Frontal cortex (tissue), 4 donors: ENCODE results near the gene TRNT1. TPM values are rescaled to one million over a fixed set of nuclear protein-coding genes. Genes with fewer than 3 reads are reported as not detected.

ENCODE experiments used
- DNase-seq, 2 donors: peaks; one replicate each; pipeline ENCODE4 v3.0.0; 2012; ENCODE audit warnings: low spot score in 2 of 2
- FAIRE-seq: peaks from 2 replicates; lab custom pipeline; 2012; peaks lifted over from hg19 to GRCh38; lab: Jason Lieb, UNC
- total RNA-seq: library from RNA; depleted of rRNA; stranded (reverse); fragments of >200 nt; gene quantifications from one replicate; pipeline ENCODE4 v1.2.3, GENCODE V29; 2014
- donor health status: control.
- donor health status: control.
- donor health status: control.

Gene TRNT1
- total RNA-seq, result 70.5 TPM

DNA sequence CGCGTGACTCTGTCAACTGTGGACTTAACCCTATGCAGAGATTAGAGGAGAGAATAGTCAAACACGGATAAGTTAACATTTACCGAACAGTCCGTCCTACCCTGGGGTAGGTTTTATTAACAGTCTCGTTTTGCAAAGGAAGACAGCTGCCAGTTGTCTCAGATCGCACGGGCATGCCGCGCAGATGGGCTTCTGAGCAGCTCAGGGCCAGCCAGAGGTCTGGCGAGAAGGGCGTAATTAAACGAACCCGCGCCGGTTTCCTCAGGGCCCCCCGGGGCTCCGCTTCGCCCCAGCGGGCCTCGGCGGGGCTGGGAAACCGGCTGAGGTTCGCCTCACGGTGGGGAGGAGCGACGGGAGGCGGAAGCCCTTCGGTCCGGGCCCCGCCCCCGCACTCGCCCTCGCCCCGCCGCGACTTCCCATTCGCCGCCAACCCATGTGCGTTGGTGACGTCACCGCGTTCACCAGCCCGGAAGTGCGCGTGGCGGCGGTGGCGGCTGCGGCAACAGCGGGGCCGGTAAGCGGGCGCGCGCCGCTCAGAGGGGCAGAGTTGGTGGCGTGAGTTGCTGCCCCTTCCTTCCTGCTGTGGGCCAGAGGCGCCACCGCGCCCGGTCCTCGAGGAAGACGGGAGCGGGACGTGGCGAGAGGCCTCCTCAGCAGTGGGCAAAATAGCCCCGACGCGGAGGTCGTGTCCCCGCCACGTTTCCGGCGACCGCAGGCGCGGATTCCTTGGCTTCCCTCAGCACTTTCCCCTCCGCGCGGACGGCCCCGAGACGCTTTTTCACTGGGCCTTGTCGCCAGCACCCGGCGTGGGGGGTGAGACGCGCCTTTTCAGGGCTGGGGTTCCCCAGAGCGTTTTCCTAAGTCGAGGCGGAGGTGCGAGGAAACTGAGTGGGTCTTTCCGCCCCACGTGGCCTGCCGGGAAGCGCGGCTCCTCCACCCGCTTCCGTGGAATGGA lies at the start of gene TRNT1:
Gene TRNT1, plus strand, starts transcription at position 464 of the 955 bp plus-strand sequence. CDS start 2,101 bp downstream, outside the sequence.
- DNase-seq, result peak; percentile 93 to 95
- no peak for FAIRE-seq

DNA sequence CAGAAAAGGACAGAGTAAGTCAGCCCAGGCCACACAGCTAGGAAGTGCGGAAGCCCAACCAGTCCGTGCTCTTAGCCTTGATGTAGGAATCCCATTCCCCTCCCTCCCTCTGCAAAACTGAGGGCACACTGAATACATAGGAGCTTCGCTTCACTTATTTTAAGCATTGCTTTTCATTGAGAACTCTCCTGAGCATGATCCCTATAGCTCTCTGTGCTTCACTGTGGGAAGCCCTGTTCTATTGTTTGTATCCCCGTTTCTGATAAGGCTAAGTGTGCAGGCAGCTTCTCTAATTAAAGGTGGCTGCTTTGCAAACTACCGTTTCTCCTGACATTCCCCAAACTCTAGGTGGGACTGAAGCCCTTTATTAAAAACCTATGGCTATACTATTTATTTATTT lies 46.4 kb upstream of the TRNT1 start:
- no peak for FAIRE-seq
- DNase-seq, result no peak

DNA sequence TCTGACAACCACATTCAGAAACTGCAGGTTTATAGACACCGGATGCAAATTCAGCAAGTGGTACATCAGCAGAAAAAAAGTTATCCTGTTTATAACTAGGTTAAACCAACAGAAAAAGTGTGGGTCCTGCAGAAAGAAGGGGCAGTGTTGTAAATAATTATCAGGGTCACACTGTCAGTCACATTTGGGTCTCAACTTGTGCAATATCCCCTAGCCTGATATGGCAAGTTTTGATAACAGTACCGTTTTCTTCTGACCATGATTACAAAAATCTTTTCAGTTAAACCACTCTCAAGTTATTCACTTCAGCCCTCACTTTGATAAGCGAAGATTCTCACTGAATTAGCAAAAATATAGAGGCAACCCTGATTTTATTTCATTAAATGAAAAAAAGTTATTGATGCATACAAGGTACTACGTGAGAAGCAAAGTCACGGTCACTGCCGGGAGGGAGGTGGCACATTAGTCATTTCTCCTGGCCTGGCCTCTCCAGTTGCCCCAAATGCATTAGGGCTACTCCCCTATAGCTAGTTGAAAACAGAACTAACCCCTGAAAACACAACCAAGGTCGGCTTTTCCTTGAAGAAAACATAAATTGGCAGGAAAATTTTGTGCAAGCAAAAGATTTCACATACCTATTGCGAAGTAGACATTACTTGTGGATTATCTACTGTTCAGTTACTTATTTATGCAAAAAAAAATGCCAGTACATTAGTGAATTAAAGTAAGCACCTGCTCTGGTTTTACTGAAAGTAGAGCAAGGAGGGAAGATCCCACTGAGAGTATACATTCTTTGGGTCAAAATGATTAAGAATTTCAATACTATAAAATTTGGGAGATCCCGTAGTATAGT lies 45.1 kb upstream of the TRNT1 start:
- no peak for FAIRE-seq
- no peak for DNase-seq

- no peak for DNase-seq
- FAIRE-seq, result no peak
Observed at GRCh38 chr3:3082234-3082924, 44.4 kb upstream of the TRNT1 start.

DNA sequence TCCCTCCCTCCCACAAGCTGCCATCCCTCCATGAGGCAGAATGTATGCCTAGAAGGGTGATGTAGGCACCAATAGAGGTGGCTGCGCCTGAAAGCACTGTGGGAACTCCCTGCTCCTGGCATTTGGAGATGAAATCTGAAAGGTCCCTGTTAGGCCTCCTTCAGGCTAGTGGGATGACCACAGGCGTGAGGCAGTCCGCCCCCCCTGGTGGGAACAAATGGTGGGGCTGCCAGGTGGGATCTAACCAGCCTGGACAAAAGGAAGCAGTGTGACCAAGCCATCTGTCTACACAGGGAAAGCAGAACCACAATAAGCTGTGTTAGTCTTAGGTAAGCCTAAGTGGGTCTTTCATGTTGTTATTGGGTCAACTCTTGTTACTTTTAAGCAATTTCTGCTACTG lies 41.9 kb upstream of the TRNT1 start:
- FAIRE-seq (no peak), DNase-seq (no peak)

- DNase-seq (no peak), FAIRE-seq (no peak)
Observed at GRCh38 chr3:3085782-3086181, 41.0 kb upstream of the TRNT1 start.

DNA sequence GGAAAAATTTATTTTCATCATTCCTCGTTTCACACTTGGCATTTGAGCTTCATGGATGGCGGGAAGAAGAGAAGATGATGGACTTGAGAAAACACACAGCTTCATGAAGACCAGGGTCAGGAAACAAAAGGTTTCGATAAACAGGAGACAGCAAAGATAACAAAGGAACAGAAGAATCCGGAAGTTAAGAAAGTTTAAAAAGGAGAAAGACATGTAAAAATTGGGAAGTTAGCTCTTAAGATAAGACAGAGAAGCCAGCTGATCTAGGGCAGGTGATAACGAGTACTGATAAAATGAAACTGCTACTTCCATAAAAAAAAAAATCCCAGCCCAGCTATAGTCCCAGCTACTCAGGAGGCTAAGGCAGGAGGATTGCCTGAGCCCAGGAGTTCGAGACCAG lies 40.5 kb upstream of the TRNT1 start:
- no peak for FAIRE-seq
- DNase-seq, result no peak

DNA sequence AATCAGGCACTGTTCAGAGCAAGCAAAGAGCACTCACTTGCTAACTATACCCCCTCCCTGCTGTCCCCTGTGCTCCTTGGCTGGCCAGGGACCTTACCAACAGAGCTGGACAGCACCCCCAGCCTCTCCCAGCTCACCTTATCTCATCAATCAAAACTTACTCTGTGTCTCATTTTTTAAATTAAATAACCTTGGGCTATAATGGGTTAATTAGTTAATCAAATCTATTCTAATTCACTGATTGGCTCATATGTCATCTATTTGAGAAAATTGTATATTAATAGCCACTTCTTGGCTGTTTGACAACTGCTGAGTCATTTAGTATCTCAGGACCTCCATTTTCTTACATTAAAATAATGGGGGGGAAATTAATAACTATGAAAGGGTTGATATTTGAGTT lies 39.5 kb upstream of the TRNT1 start:
- no peak for DNase-seq
- FAIRE-seq, result no peak

- no peak for FAIRE-seq
- no peak for DNase-seq
Observed at GRCh38 chr3:3087716-3088465, 38.8 kb upstream of the TRNT1 start.

DNA sequence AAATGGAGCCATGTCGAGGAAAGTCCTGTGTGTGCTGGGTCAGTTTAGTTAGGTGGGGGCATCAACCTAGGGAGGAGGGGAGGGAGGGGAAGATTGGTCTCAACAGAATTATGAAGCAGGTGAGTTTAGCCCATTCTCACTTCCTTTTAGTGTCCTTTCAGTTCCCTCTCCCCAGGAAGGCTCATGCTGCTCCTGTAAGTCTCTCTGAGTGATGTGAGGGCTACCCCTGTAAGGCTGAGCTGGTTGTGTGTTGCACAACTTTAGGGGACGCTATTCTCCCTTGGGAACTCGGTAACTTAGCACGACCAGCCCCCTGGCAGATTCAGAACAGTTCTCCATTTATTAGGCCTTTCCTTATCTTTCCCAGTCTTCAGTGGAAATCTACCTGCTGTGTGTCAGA lies 37.7 kb upstream of the TRNT1 start:
- DNase-seq (no peak), FAIRE-seq (no peak)

DNA sequence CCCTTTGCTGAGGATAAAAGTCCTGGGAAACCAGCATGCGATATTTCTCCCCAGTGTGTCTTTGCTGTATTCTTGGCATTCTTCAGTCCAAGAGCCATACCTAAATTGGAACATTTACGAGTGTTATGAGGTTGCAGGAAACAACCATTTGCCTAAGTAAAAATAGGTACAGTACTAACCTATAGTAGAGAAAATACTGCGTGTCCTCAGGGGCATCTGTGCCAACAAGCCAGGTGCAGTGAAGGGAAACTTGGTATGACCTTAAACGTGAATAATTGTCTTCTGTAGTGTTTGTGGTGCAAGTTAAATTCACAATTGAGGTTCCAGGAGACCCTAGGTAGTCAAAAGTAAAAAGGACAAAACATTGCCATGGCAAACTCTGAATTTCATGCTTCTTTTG lies 28.8 kb upstream of the TRNT1 start:
- no peak for FAIRE-seq
- no peak for DNase-seq

DNA sequence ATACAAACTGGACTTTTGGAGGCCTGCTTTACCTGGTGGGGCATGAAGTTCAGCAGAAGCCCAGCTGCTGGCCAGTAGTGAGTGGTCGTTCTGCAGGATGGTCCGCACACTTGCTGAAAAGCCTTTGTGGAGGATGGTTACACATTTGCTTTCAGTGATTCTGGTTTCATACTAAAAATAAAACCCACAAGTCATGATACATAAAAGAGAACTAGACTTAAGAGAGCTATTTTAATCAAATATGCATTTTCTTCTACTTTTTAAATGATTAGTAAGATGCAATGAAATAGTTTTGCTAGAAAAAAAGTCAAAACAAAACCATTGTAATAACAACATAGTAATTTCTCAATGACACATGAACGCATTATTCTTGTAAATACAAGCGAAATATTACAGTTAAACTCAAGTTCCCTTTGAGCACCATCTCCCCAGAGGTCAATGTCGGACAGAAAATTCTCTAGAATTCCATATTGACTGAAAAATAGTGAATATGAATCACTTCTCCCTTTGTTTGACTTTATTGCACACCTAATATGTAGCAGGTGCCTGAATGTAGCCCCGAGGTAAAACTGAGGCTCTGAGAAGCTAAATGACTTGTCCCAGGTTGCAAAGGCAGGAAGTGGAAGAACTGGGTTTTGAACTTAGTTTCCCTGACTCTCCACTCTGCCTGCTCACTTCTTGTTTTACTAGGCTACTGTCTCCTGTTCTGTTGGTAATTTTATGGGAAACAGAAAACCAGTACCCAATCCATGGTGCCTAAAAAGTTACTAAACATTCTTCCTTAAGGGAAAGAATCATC lies 24.9 kb upstream of the TRNT1 start:
- FAIRE-seq (no peak), DNase-seq (no peak)

DNA sequence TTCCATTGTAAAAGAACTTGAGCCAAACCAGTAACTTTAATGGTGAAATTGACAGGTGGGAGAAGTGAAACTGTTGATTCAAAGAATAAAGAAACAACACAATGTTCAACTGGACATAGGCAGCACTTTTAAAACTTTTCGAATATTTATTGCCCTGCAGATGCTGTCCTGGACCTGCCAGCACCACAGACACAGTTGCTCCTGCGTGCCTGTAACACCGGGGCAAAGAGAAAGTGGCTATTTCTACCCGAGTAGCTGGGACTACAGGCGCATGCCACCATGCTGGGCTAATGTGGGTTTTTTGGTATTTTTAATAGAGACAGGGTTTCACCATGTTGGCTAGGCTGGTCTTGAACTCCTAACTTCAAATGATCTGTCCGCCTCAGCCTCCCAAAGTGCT lies 24.0 kb upstream of the TRNT1 start:
- FAIRE-seq (no peak), DNase-seq (no peak)

- FAIRE-seq (no peak), DNase-seq (no peak)
Observed at GRCh38 chr3:3105246-3105645, 21.5 kb upstream of the TRNT1 start.

DNA sequence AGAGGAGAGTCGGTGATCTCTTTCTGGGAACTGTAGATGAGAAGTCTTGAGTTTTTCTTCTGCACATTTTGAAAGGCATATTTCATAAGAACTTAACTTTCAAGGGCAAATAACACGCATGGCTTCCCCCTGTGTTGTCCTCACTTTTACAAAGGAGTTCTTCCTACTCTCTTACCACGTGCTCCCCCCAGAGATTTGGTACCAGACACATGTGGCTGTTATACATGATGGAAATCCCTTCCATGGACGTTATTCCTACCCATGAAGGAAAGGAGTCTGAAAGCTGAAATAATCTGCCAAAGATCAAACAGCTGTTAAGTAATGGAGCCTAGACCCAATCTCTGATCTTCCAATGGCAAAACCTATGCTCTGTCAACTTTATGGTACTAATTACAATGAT lies 20.9 kb upstream of the TRNT1 start:
- FAIRE-seq (no peak), DNase-seq (no peak)

DNA sequence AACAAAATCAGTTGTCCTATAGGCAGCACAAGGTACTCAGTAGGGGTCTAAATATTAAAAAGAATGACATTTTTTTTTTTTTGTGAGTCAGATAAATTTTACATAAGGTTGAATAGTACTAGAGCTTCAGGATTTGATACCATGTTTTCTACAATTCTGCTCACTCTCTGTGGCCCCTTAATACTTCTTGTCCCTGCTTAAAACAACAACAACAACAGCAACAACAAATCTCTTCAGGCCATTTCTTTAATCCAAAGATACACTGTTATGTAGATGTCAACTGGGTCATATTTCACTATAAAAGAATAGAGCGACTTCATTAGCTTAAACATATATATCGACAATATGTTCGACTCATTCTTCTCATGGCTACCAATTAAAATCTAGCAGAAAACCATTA lies 19.6 kb upstream of the TRNT1 start:
- FAIRE-seq (no peak), DNase-seq (no peak)

- DNase-seq (no peak), FAIRE-seq (no peak)
Observed at GRCh38 chr3:3107858-3108257, 18.9 kb upstream of the TRNT1 start.

DNA sequence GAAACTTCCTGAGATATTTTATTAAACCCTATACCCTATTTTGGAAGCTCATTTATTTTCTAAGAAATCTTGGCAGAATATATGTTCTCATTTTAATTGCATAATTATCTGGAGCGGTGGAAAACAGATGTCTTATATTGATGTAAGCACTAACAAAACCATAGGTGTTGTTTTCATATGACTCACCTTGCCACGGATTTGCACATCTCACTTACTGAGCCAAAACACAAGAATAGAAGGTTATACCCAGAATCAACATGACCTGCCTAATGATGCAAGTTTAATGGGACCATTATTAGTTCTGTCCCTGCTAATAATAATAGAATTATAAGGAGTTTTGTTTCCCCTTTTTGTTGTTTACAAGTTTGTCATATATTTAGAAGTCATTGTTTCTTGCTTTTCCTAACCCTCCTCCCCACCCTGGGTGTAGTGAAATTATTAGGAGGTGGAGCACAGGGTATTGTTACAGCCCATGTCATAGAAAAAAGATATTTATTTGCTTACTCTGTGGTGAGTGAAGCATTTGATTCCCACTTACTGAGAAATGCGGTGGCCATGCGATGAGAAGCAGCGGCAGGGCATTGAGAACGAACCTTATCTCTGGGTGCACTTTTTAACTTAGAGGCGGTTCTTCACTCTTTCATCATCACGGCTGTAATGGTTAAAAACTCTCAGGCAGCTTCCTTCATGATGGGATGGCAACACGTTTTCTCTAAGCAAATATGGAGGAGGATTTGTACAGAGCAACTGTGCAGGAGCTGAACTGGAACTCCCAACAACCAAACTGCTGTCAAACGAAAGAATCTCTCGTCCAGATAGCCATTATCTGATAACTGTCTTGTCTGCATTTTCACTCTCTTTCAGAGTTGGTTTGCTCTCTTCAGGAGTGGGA lies 17.1 kb upstream of the TRNT1 start:
- FAIRE-seq (no peak), DNase-seq (no peak)
